OCI-LY7 (cell line): ENCODE measurements around the gene RUFY3. TPM values are rescaled to one million over a fixed set of nuclear protein-coding genes. Genes with fewer than 3 reads are reported as not detected.

ENCODE experiments used
- BruUV-seq: library from RNA; stranded (reverse); fragments of 400-500 nt; replicated peaks from 2 replicates; lab custom pipeline; 2021; lab: Mats Ljungman, UMichigan
- CTCF ChIA-PET: fragments of 300-600 bp; sonication (Branson Sonifier 250); formaldehyde crosslinking; loops from one replicate; lab custom pipeline; 2022; ENCODE audit warnings: antibody characterized with exemption; ENCODE audit not compliant: unreplicated experiment; lab: Charles Lee
- POLR2A ChIA-PET: fragments of 300-600 bp; sonication (Branson Sonifier 250); formaldehyde crosslinking; loops from one replicate; lab custom pipeline; 2022; ENCODE audit warnings: antibody characterized with exemption; lab: Charles Lee
- DNase-seq: peaks from one replicate; pipeline ENCODE4 v3.0.0-alpha.2; 2015; ENCODE audit warnings: low spot score
- H2AFZ ChIP-seq: fragments of 200-600 bp; sonication (generic), shearing (Covaris generic); 2 replicates; pipeline ENCODE4 v1.6.1; 2014; ENCODE audit warnings: mild to moderate bottlenecking, antibody characterized with exemption, low read length, moderate library complexity
- H3K27ac ChIP-seq: fragments of 200-600 bp; sonication (generic); 2 replicates; pipeline ENCODE4 v1.5.1; 2014; ENCODE audit warnings: mixed run types, low read depth, mild to moderate bottlenecking, moderate library complexity, low read length, inconsistent platforms; ENCODE audit not compliant: poor library complexity, severe bottlenecking
- H3K36me3 ChIP-seq: fragments of 200-600 bp; sonication (generic); 2 replicates; pipeline ENCODE4 v1.6.1; 2014; ENCODE audit warnings: mild to moderate bottlenecking, antibody characterized with exemption, low read length, moderate library complexity, mixed read lengths; ENCODE audit not compliant: insufficient read depth
- H3K4me1 ChIP-seq: fragments of 200-600 bp; sonication (generic); 2 replicates; pipeline ENCODE4 v1.5.1; 2014; ENCODE audit warnings: mild to moderate bottlenecking, low read length; ENCODE audit not compliant: insufficient read depth, poor library complexity, severe bottlenecking
- H3K4me2 ChIP-seq: fragments of 200-600 bp; sonication (generic); 2 replicates; pipeline ENCODE4 v1.6.1; 2014; ENCODE audit warnings: mild to moderate bottlenecking, low read length
- H3K4me3 ChIP-seq: fragments of 200-600 bp; sonication (generic); 2 replicates; pipeline ENCODE4 v1.5.1; 2014; ENCODE audit warnings: mild to moderate bottlenecking, low read depth, low read length; ENCODE audit not compliant: poor library complexity, severe bottlenecking
- H3K79me2 ChIP-seq: fragments of 200-600 bp; sonication (generic); 2 replicates; pipeline ENCODE4 v1.6.1; 2016; ENCODE audit warnings: low read depth, mild to moderate bottlenecking, low read length, moderate library complexity, mixed read lengths; ENCODE audit not compliant: insufficient read depth
- H3K9me2 ChIP-seq: fragments of 200-600 bp; sonication (generic); 2 replicates; pipeline ENCODE4 v1.6.1; 2016; ENCODE audit warnings: mild to moderate bottlenecking, low read length, mixed read lengths; ENCODE audit not compliant: insufficient read depth
- H3K9me3 ChIP-seq: fragments of 200-600 bp; sonication (generic); 2 replicates; pipeline ENCODE4 v1.6.1; 2014; ENCODE audit warnings: mild to moderate bottlenecking, mixed run types, low read length, mixed read lengths
- H4K20me1 ChIP-seq: fragments of 200-600 bp; sonication (generic); 2 replicates; pipeline ENCODE4 v1.6.1; 2014; ENCODE audit warnings: mild to moderate bottlenecking, antibody characterized with exemption, low read length, moderate library complexity, mixed read lengths; ENCODE audit not compliant: insufficient read depth
- CTCF ChIP-seq: fragments of 200-600 bp; sonication (generic); conservative IDR thresholded peaks from 2 replicates; pipeline ENCODE4 v1.5.1; 2014; ENCODE audit warnings: mild to moderate bottlenecking, antibody characterized with exemption, low read length, moderate library complexity, mixed read lengths
- EZH2phosphoT487 ChIP-seq: fragments of 200-600 bp; sonication (generic); IDR thresholded peaks from 2 replicates; pipeline ENCODE4 v1.6.1; 2018; ENCODE audit warnings: low read depth, borderline replicate concordance, mild to moderate bottlenecking, mixed run types, antibody characterized with exemption, low read length, moderate library complexity, mixed read lengths
- intact Hi-C: fragments of 100-400 bp; cut with micrococcal nuclease; formaldehyde crosslinking; loops from one replicate; pipeline ENCODE4 v1.10.0; 2022; ENCODE audit not compliant: unreplicated experiment
- total RNA-seq, 2 experiments: library from RNA; depleted of rRNA in 1 of 2; stranded (reverse); fragments of >200 nt in 1 of 2; shearing (Covaris generic) in 1 of 2; gene quantifications; 2 replicates each; pipeline ENCODE4 v1.2.3, GENCODE V29; 2014 to 2022

The RUFY3 gene
- total RNA-seq, 2 experiments from 2014 or later, result 36.4 to 52.2 TPM

- Histone ChIP-seq H3K27ac (no peak overlapping the region), H3K9me3 (peaks cover 11% of the 10 kb centered on the region), H3K4me2 (no peak overlapping the region), H3K9me2 (no peaks in the 10 kb centered on the region), H2AFZ (no peak overlapping the region), H3K36me3 (peaks cover 13% of the 10 kb centered on the region; the same call in 1 of the 2 replicates), H3K4me3 (no peak overlapping the region), H3K4me1 (peaks cover 30% of the 10 kb centered on the region), H4K20me1 (no peaks in the 10 kb centered on the region), H3K79me2 (no peaks in the 10 kb centered on the region)
- TF ChIP-seq CTCF (no peak; the same call in 1 of the 2 replicates), EZH2phosphoT487 (no peak)
- ChIA-PET CTCF (interaction anchor here (0.5 kb wide), 1 partner anchor 46 kb away, joined by 3 read pairs; no protein-coding TSS in a partner anchor), POLR2A (interaction anchor here (0.6 to 3.0 kb wide), 18 partner anchors 10 to 1072 kb away, joined by 3 to 10 read pairs (median 4); no protein-coding TSS in a partner anchor)
- no TSS peak for BruUV-seq
- intact Hi-C loops, result no loop called here
- no peak for DNase-seq
Observed at GRCh38 chr4:70759627-70760026, 37.9 kb downstream of the RUFY3 start.

GRCh38 chr4:70760662-70761061 is 38.9 kb downstream of the RUFY3 start:
- Histone ChIP-seq H3K4me3 (no peak overlapping the region), H4K20me1 (no peaks in the 10 kb centered on the region), H3K27ac (no peak overlapping the region), H3K4me1 (peaks cover 20% of the 10 kb centered on the region), H3K9me2 (no peaks in the 10 kb centered on the region), H3K79me2 (no peaks in the 10 kb centered on the region), H3K4me2 (no peak overlapping the region), H3K36me3 (peaks cover 16% of the 10 kb centered on the region; the same call in 1 of the 2 replicates), H3K9me3 (peaks cover 11% of the 10 kb centered on the region), H2AFZ (no peak overlapping the region)
- intact Hi-C loops, result no loop called here
- TF ChIP-seq CTCF, result no peak
- TF ChIP-seq EZH2phosphoT487, result no peak
- no TSS peak for BruUV-seq
- no peak for DNase-seq
- CTCF ChIA-PET, result no interaction called here
- POLR2A ChIA-PET, result interaction anchor here (0.8 to 3.0 kb wide), 5 partner anchors 15 to 117 kb away, joined by 3 to 10 read pairs (median 4); no protein-coding TSS in a partner anchor

GRCh38 chr4:70761276-70761816 is 39.6 kb downstream of the RUFY3 start:
- no peak for TF ChIP-seq CTCF
- TF ChIP-seq EZH2phosphoT487, result no peak
- no peak overlapping the region for H3K4me2 ChIP-seq
- no peak overlapping the region for H3K27ac ChIP-seq
- no peaks in the 10 kb centered on the region for H3K9me2 ChIP-seq
- no peaks in the 10 kb centered on the region for H4K20me1 ChIP-seq
- H3K4me1 ChIP-seq, result peaks cover 13% of the 10 kb centered on the region
- no TSS peak for BruUV-seq
- H3K9me3 ChIP-seq, result peaks cover 6% of the 10 kb centered on the region
- intact Hi-C loops, result no loop called here
- no peak overlapping the region for H3K4me3 ChIP-seq
- no peak overlapping the region for H2AFZ ChIP-seq
- H3K79me2 ChIP-seq, result no peaks in the 10 kb centered on the region
- H3K36me3 ChIP-seq, result peaks cover 11% of the 10 kb centered on the region; the same call in 1 of the 2 replicates
- POLR2A ChIA-PET, result interaction anchor here (0.7 to 1.5 kb wide), 6 partner anchors 9 to 62 kb away, joined by 3 to 7 read pairs (median 4); no protein-coding TSS in a partner anchor
- no peak for DNase-seq
- CTCF ChIA-PET, result no interaction called here
